Measurements from ENCODE around the gene PAGE4. TPM values are rescaled to one million over a fixed set of nuclear protein-coding genes. Genes with fewer than 3 reads are reported as not detected.

PAGE4 gene, protein sequence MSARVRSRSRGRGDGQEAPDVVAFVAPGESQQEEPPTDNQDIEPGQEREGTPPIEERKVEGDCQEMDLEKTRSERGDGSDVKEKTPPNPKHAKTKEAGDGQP
- 3.3 TPM in 1 of 2 replicates, not detected in the other for polyA plus RNA-seq (2014; cell fraction: cytosol; rRNA removed)
- polyA plus RNA-seq (2014; cell fraction: nucleus; rRNA removed): not detected in 2 replicates

- DNase-seq (ENCODE audit: low spot score): no peak
These were observed at the start of gene PAGE4 for GRCh38 chrX:49829016-49829415. TSS of gene PAGE4 (plus strand) at chrX:49829303. CDS start at chrX:49830429, 1,126 bp downstream.

- no peak for DNase-seq (ENCODE audit: low spot score)
These were observed 44.3 kb upstream of the PAGE4 start for GRCh38 chrX:49784747-49785280.

GRCh38 chrX:49792376-49792775 lies 36.7 kb upstream of the PAGE4 start:
- no peak for DNase-seq (ENCODE audit: low spot score)

- no peak for DNase-seq (ENCODE audit: low spot score)
These were observed 35.4 kb upstream of the PAGE4 start for GRCh38 chrX:49793686-49794085.

DNA sequence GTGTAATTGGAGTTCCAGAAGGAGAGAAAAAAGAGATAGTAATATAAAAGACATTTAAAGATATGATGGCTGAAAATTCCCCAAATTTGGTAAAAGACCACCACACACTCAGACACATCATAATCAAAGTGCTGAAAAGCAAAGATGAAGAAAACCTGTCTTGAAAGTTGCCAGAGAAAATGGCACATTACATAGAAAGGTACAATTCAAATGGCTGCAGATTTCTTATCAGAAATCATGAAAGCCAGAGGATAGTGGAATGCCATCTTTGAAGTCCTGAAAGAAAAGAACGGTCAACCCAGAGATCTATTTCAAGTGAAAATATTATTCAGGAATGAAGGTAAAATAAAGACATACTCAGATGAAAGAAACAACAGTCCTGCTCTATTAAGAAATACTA lies 29.3 kb upstream of the PAGE4 start:
- no peak for DNase-seq (ENCODE audit: low spot score)

- DNase-seq (ENCODE audit: low spot score): no peak
These were observed 19.0 kb upstream of the PAGE4 start for GRCh38 chrX:49809891-49810632.

- no peak for DNase-seq (ENCODE audit: low spot score)
These were observed 16.9 kb upstream of the PAGE4 start for GRCh38 chrX:49812177-49812576.

GRCh38 chrX:49816435-49816834 lies 12.7 kb upstream of the PAGE4 start:
- no peak for DNase-seq (ENCODE audit: low spot score)

GRCh38 chrX:49838374-49838773 lies 9.3 kb downstream of the PAGE4 start:
- peak; percentile 9 for DNase-seq (ENCODE audit: low spot score)

- peak; percentile 74 for DNase-seq (ENCODE audit: low spot score)
These were observed 11.6 kb downstream of the PAGE4 start for GRCh38 chrX:49840679-49841078.

- no peak for DNase-seq (ENCODE audit: low spot score)
These were observed 13.5 kb downstream of the PAGE4 start for GRCh38 chrX:49842621-49843020.

DNA sequence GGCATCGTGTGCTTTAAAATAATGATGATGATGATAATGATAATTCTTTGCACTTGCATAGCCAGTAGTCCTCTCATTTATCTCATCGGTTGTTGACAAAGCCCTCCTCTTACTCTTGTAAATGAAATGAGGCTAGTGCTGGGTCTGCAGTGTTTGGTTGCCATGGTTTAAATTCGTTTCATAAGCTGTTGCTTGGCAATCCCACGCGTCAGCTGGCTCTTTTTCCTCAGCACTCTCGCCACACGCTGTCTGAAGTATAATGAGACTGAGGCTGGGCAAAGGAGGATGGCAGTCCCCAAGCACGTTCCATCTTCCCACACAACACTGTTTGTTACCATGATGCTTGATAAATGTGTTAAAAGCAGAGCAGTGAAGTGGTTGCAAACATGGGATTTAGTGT lies 15.5 kb downstream of the PAGE4 start:
- DNase-seq (ENCODE audit: low spot score): no peak

DNA sequence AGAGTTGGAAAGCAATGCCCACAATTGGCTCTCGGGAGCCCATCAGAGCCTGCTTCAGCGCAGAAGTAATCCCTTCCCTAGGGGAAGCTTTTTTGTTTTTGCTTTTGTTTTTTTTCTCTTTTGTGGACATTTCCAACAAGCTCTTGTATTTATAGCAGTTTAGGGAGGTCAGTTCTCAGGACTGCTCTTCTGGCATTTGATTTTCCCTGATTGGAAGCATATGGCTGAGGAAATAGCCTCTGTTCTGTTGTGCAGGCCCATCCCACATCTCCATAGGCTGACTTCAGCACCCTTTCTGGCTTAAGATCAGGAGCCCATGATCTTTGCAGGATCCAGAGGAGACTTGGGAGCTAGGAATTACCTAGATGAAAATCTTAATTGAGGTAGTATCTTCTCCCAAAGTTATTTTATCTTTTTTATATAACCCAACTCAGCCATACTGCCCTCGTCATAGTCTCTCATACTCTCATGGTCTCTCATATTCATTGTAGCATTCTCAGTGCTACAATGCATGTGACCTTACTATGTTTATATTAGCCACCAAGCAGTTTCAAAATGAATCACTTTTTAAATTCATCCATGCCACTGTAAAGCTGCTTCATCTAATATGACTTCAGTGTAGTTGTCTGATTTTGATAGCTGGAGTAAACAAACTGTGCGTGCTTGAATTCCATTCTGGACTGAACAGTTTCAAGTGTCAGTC lies 16.7 kb downstream of the PAGE4 start:
- no peak for DNase-seq (ENCODE audit: low spot score)

DNA sequence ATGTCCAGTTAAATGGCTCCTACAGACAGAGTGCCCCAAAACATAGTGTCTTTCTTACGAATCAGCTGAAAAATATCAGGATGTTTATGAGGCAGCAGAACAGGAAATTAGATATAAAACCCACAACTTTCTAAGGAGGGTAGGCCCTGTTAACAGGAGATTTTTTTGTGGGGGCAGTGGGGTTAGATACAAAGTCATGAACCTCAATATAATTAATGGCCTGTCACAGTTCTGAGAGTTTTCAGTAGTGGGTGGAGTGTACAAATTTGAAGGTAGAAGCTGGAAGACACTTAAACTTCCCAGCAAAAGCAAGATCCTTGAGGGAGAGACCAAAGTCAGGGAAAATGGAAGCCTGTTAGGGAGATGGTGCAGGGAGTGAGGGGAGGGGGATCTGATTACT lies 17.4 kb downstream of the PAGE4 start:
- DNase-seq (ENCODE audit: low spot score): no peak

DNA sequence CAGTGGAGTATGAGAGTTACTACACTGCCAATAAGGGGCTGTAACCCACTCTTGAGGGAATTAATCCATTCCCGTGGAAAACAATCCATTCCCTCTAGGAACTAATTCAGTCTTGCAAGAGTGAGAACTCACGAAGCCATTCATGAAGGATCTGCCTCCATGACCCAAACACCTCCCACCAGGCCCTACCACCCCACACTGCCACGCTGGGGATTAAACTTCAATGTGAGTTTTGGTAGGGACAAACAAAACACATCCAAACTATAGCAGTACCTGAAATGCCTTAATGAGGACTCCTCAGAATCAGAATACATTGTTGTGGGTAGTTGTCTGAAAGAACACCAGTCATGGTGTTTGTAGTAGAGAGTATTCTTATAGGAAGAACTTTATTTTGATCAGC lies 19.2 kb downstream of the PAGE4 start:
- DNase-seq (ENCODE audit: low spot score): no peak

DNA sequence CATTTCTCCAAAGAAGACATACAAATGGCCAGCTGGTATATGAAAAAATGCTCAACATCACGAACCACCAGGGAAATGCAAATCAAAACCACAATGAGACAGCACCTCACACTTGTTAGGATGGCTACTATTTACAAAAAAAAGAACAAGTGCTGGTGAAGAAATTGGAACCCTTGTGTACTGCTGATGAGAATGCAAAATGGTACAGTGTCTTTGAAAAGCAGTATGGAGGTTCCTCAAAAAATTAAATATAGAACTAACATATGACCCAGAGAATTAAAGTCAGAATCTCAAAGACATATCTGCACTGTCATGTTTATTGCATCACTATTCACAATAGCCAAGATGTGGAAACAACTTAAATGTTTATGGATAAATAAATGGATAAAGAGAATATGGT lies 20.9 kb downstream of the PAGE4 start:
- no peak for DNase-seq (ENCODE audit: low spot score)

DNA sequence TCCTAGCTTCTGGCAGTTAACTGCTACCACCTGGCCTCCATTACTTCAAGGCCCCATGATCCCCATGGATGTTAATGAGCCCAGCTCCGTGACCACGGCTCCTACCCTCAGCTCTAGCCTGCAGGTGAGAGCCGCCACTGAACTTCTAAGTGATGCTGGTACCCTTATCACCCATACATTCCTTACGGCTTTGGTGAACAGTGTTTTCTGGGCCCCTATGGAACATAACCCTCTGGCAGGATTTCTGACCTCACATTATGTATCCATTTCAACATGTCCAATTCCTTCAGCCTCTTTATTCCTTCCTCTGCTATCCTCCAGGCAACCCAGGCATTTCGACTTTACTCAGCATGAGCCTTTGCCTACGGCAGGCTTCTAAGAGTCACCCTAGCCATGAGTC lies 24.6 kb downstream of the PAGE4 start:
- no peak for DNase-seq (ENCODE audit: low spot score)

GRCh38 chrX:49856819-49857218 lies 27.7 kb downstream of the PAGE4 start:
- no peak for DNase-seq (ENCODE audit: low spot score)

DNA sequence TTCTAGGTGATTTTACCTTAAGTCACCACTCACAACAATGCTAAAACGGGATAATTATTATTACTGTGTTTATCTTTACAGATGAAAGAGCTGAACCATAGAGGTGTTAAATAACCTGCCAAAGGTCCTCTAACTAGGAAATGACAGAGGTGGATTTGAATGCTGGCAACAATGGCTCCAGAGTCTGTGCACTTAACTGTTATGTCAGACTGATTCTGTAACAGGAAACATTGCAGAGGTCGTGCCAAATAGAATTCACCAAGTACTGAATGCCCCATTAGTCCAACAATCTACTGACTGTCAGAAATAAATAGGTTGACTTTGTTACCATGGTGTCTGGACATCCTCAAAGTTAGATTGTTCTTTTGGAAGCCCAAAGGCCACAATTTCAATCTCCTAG lies 29.2 kb downstream of the PAGE4 start:
- DNase-seq (ENCODE audit: low spot score): no peak

DNA sequence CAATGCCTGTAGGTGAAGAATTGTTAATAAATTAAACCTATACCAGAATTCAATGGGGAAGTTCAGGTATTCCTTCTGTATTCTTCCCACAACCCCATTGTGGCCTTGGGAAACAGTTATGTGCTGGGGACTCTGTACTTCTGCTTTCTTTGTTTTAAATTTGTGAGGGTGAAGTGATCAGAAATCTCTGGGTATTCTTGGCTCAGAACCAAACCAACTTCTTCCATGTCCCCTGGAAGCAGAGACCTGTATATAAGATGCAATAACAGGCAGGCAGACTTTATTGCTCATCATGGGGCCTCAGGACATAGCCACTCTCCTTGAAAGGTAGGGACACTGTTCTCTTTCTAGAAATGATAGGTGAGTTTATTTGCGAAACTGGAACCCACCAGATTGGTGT lies 30.4 kb downstream of the PAGE4 start:
- DNase-seq (ENCODE audit: low spot score): no peak

DNA sequence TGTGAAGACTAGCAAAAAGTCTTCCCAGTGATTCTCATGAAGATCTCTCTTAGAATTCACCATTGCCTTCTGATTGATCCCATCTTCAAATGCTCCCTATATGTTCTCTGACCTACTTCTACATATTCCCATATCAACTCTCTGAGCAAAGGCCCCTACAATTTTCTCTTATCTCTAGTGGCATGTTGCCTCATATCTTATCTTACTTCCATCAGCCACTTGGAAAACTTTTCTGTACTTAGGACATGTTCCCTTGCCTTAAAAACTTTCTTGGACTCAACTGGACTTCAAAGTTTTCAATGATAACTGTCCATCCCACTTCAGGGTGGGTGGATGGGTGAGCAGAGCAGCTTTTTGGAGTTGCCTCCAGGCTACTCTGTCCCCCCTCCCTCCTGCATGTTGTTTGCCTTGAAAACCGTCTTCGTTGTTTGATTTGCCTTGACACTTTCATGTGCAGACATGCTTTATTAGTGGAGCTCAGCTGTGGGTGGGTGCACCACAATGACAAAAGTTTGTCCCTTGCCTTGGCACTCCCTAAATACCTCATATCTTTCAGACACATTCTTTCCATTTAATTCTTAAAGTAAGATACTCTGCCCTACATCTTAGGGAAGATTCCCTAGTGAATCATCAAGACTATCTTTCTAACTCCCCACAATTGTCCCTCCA lies 31.9 kb downstream of the PAGE4 start:
- DNase-seq (ENCODE audit: low spot score): no peak

DNA sequence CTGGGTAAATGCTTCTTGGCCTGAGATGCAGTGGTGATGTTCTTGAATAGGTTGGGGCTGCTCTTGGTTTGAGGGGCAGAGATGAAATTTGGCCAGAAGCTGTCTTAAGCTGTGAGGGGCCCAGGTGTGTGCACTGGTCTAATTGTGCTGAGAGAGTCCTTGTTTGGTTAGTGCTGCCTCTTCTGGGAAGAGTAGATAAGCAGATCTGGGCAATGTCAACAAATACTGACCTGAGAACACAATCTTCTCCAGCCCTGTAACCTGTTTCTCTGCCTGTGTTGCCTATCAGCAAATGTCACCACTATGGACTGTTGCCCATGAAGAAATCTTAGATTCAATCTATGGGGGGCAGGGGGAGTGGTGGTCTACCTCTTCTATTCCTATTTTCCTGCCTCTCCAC lies 33.0 kb downstream of the PAGE4 start:
- no peak for DNase-seq (ENCODE audit: low spot score)

All from SK-N-DZ (cell line).